Ascending aorta (tissue), 2 donors: ENCODE measurements around the gene PARVA. TPM values are rescaled to one million over a fixed set of nuclear protein-coding genes. Genes with fewer than 3 reads are reported as not detected.

Experiments
- DNase-seq, 2 donors: peaks; one replicate each; pipeline ENCODE4 v3.0.0-alpha.2; 2019; ENCODE audit warnings: low spot score in 2 of 2
- H3K27ac ChIP-seq, 2 donors: fragments of 200-600 bp; sonication (generic); one replicate each; pipeline ENCODE4 v1.5.1; 2016 to 2017; ENCODE audit warnings: mild to moderate bottlenecking in 1 of 2
- H3K27me3 ChIP-seq: fragments of 200-600 bp; sonication (generic); one replicate; pipeline ENCODE4 v1.5.1; 2017
- H3K36me3 ChIP-seq, 2 donors: fragments of 200-600 bp; sonication (generic); one replicate each; pipeline ENCODE4 v1.5.1; 2016
- H3K4me1 ChIP-seq, 2 donors: fragments of 200-600 bp; sonication (generic); one replicate each; pipeline ENCODE4 v1.5.1; 2016 to 2017; ENCODE audit warnings: mild to moderate bottlenecking in 1 of 2
- H3K4me3 ChIP-seq, 2 donors: fragments of 200-600 bp; sonication (generic); one replicate each; pipeline ENCODE4 v1.5.1; 2016 to 2017; ENCODE audit warnings: mild to moderate bottlenecking in 1 of 2
- H3K9me3 ChIP-seq, 2 donors: fragments of 200-600 bp; sonication (generic); one replicate each; pipeline ENCODE4 v1.5.1; 2016
- CTCF ChIP-seq, 3 experiments: fragments of 200-600 bp in 2 of 3; fragments of 450-650 bp in 1 of 3; sonication (generic) in 2 of 3; IDR thresholded peaks; one replicate each; pipeline ENCODE4 v1.5.1; 2016 to 2019; ENCODE audit warnings: antibody characterized with exemption in 3 of 3, mild to moderate bottlenecking in 1 of 3, moderate library complexity in 1 of 3
- intact Hi-C: fragments of 100-400 bp; cut with DNase I; formaldehyde crosslinking; loops from one replicate; pipeline ENCODE4 v1.15.1; 2023
- total RNA-seq: library from RNA; depleted of rRNA; stranded (reverse); fragments of >200 nt; gene quantifications from one replicate; pipeline ENCODE4 v1.1.0, GENCODE V29; 2016

Gene PARVA
- total RNA-seq, 1 donor from 2014 or later, result 51.6 TPM

- no peaks in the 10 kb centered on the region for H3K36me3 ChIP-seq
- H3K27me3 ChIP-seq, result no peaks in the 10 kb centered on the region
- no peaks in the 10 kb centered on the region for H3K9me3 ChIP-seq
- H3K4me1 ChIP-seq, result no peaks in the 10 kb centered on the region
- TF ChIP-seq CTCF (IDR thresholded peaks at IDR 0.05), result no peak
- no peak overlapping the region for H3K27ac ChIP-seq
- H3K4me3 ChIP-seq, result no peak overlapping the region
- DNase-seq, result no peak
- intact Hi-C loops, result no loop called here
These were observed 169.3 kb downstream of the PARVA start for GRCh38 chr11:12546660-12547059.

- Histone ChIP-seq H3K27me3 (no peaks in the 10 kb centered on the region), H3K27ac (no peak overlapping the region), H3K9me3 (no peaks in the 10 kb centered on the region), H3K4me1 (peaks cover 0 to 4% of the 10 kb centered on the region in 2 donors), H3K36me3 (no peaks in the 10 kb centered on the region), H3K4me3 (no peak overlapping the region)
- intact Hi-C loops, result no loop called here
- no peak for TF ChIP-seq CTCF (IDR thresholded peaks at IDR 0.05)
- DNase-seq, result no peak
These were observed 170.7 kb downstream of the PARVA start for GRCh38 chr11:12547953-12548650.

GRCh38 chr11:12552692-12553091, 175.3 kb downstream of the PARVA start:
- no peaks in the 10 kb centered on the region for H3K36me3 ChIP-seq
- no peak overlapping the region for H3K4me3 ChIP-seq
- TF ChIP-seq CTCF (IDR thresholded peaks at IDR 0.05), result no peak
- H3K4me1 ChIP-seq, result peaks cover 0 to 23% of the 10 kb centered on the region in 2 donors
- intact Hi-C loops, result no loop called here
- no peaks in the 10 kb centered on the region for H3K27me3 ChIP-seq
- H3K9me3 ChIP-seq, result no peaks in the 10 kb centered on the region
- no peak for DNase-seq
- no peak overlapping the region for H3K27ac ChIP-seq

GRCh38 chr11:12554122-12554521, 176.8 kb downstream of the PARVA start:
- H3K4me1 ChIP-seq, result peaks cover 0 to 23% of the 10 kb centered on the region in 2 donors
- intact Hi-C loops, result no loop called here
- no peak for TF ChIP-seq CTCF (IDR thresholded peaks at IDR 0.05)
- H3K4me3 ChIP-seq, result no peak overlapping the region
- no peaks in the 10 kb centered on the region for H3K36me3 ChIP-seq
- H3K27me3 ChIP-seq, result no peaks in the 10 kb centered on the region
- no peaks in the 10 kb centered on the region for H3K9me3 ChIP-seq
- no peak overlapping the region for H3K27ac ChIP-seq
- DNase-seq, result no peak

- no peak for TF ChIP-seq CTCF (IDR thresholded peaks at IDR 0.05)
- Histone ChIP-seq H3K4me1 (peaks cover 0 to 23% of the 10 kb centered on the region in 2 donors), H3K27ac (peak overlapping the region; percentile 15 to 62), H3K27me3 (no peaks in the 10 kb centered on the region), H3K9me3 (no peaks in the 10 kb centered on the region), H3K36me3 (no peaks in the 10 kb centered on the region), H3K4me3 (no peak overlapping the region)
- intact Hi-C loops, result no loop called here
- no peak for DNase-seq
These were observed 178.8 kb downstream of the PARVA start for GRCh38 chr11:12556155-12556554.
